ENCODE measurements around the gene EEF1A2.

The EEF1A2 gene

DNA sequence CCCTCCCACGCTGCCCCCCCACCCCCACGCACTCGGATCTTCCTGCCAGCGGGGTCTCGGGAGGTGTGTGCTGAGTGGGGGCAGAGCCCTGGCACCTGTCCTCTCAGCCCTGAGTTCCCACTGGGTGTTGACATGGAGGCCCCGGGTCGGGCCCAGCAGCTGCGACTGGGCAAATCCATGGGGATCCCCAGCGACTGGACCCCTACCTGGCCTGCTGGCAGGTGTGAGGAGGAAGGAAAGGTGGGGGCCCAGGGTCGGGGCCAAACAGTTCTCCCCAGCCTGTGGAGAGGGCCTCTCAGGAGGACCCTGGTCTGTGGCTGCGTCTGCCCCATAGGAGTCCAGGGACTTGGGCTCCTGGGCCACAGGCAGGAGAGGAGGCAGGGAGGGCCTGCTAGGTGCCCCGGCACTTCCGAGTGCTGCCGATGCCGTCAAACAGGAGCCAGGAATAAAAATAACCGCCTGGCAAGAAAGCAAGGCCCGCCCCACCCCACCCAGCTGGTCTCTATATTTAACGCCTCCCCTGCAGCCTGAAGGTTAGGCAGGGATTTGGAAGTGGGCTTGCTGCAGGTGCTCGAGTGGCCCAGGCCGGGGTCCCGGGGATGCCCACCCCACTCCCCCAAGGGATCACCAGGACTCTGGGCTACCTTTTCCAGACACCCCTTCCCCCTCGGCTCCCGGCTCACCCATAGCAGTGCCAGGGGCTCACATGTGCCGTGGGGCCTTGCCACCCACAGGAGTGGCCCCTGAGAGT is 1.4 kb upstream of the EEF1A2 start:
- DNase-seq (ENCODE audit: low read depth in 2 of 2) = no peak

- DNase-seq (ENCODE audit: low read depth in 2 of 2) = no peak
Measured at GRCh38 chr20:63499338-63499969, 571 bp upstream of the EEF1A2 start.

DNA sequence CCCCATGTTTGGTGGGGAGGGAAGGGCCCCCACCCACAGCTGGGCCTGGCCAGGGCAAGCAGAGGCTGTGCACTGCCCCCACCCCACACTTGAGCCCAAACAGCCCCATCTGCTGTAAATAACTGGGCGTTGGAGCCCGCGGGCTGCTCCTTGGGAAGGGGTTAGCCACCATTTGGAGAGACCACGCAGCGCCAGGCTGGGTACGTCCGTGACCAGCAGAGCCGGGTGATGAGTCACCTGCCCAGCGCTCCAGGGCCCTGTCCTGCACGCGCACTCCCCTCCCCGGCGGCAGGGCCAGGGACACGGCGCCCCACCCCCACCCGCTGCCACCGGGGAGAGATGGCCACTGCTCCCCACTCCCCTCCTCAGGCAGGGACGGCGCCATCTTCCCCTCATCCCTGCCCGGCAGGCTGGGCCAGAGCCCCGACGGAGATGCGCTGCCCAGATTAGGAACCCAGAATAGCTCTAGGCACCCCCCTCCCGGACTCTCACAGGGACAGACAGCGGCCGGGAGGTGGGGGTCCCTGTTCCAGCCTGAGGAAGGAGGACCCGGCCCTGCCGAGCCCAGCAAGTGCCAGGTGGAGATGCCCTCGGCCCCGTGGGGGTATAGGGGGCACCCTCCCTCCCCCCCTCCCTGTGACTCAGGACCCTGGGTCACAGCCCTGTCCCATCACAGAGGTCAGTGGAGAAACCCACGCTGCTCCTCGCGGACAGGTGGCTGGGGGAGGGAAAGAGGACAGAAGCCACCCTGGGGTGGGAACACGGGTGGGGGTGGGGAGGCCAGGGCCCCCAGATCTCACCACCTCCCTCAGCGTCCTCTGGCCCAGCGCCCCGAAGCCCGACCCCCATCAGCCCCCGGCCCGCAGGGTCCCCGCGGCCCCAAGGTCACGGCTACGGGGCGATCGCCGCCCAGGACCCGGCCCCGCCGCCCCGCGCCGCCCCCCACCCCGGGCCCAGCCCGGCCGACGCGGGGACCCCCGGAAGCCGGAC is 642 bp downstream of the EEF1A2 start:
- DNase-seq (ENCODE audit: low read depth in 2 of 2) = no peak

DNA sequence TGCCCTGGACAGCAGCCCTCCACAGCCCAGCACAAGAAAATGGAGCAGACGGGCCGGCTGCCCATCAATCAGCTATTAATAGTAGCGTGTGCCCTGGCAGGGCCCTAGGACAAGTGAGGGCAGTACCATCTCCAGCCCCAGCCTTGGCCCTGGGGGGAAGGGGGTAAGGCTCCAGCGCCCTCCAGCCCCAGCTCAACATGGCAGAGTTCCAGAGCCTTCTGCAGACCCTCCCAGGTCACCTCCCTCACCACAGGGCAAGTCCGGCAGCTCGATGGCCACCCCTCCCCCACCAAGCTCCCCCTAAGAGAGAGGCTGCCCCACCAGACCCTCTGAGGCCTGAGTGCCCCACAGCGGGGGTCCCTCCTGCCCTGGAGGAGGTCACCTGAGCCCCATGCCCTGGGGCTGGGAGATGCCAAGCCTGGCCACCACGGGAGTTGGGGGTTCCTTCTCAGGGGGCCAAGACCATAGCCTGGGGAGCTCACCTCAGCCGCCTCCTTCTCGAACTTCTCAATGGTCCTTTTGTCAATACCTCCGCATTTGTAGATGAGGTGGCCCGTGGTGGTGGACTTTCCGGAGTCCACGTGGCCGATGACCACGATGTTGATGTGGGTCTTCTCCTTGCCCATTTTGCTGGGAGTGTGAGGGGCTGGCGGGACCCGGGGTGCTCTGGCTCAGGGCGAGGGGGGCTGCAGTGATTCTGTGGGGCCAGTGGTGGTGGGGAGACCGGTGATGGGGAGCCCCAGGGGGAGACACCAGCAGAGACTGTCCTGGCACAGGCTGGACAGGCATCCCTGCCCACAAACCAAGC is 1.5 kb downstream of the EEF1A2 start:
- DNase-seq (ENCODE audit: low read depth in 2 of 2) = no peak

DNA sequence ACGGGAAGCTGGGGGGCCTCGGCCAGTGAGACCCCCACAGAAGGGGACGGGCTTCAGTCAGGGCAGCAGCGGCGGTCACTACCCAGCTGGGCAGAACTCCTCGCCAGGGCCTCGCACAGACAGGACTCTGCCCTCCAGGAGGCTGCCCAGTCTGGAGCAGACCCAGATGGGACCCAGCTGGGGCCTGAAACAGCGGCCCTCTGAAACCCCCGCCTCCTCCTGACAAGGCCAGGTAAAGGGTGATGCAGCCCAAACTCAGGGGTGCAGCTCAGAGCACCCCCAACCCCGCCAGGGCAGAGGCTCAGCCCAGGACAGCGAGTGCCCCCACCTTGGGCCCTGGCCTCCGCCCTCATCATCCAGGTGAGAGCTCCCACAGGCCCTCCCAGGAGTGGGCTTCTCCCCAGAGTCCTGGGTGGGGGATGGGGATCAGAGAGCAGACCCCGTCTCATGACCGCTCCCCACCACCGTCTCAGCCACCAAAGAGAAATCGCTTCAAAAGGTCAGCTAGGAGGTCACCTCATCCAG is 2.2 kb downstream of the EEF1A2 start:
- DNase-seq (ENCODE audit: low read depth in 2 of 2) = no peak

DNA sequence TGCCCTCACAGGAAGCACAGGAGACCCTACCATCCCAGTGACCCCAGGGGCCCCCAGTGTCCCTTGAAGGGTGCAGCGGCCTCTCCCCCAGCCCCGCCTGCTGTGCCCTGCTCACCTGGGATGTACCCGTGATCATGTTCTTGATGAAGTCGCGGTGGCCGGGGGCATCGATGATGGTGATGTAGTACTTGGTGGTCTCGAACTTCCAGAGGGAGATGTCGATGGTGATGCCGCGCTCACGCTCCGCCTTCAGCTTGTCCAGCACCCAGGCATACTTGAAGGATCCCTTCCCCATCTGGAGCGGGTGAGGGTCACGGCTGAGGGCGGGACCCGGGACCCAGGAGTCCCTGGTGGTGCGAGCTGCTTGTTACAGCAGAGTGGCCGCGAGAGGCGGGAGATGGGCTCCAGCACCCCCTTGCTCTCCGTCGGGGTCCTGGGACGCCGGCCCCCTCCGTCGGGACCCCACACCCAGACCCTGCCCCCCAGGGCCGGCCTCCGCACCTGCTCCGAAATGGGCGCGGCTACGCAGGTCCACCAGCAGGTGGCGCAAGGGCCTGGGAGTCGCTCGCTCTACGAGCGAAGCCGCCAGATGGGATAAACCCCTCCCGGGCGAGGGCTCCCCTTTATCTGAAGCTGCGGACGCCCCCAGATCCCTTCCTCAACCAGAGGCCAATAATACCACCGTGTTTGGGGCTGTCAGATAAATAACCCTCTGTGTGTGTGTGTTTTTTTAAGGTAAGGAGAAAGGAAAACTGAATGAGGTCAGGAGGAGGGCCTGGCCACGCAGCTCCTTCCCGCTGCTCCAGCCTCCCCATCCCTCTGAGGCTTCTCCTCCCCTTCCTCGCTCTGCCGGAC is 2.9 kb downstream of the EEF1A2 start:
- DNase-seq (ENCODE audit: low read depth in 2 of 2) = peak; percentile 44 to 63

DNA sequence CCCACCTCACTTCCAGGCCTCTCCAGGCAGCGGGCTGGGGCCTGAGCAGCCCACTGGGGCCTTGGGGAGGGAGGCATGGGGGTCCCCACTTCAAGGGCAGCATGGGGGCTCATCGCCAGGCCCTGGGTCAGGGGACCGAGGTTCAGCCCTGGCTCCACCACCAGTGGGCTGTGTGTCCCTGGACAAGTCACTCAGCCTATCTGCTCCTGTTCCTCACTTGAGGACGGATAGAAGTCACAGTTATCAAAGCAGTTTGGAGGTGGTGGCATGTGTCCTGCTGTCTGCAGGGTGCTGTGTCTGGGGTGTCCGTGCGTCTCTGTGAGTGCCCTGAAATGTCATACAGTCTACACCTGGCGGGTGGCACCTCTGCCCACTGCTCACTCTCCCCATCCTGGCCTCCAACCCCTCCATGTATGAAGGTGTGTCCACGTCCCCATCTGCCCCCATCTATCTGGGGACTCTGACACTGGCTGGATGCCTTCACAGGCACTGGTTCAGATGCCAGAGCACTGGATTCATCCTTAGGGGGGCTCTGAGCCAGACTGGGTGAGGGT is 3.6 kb downstream of the EEF1A2 start:
- DNase-seq (ENCODE audit: low read depth in 2 of 2) = no peak

DNA sequence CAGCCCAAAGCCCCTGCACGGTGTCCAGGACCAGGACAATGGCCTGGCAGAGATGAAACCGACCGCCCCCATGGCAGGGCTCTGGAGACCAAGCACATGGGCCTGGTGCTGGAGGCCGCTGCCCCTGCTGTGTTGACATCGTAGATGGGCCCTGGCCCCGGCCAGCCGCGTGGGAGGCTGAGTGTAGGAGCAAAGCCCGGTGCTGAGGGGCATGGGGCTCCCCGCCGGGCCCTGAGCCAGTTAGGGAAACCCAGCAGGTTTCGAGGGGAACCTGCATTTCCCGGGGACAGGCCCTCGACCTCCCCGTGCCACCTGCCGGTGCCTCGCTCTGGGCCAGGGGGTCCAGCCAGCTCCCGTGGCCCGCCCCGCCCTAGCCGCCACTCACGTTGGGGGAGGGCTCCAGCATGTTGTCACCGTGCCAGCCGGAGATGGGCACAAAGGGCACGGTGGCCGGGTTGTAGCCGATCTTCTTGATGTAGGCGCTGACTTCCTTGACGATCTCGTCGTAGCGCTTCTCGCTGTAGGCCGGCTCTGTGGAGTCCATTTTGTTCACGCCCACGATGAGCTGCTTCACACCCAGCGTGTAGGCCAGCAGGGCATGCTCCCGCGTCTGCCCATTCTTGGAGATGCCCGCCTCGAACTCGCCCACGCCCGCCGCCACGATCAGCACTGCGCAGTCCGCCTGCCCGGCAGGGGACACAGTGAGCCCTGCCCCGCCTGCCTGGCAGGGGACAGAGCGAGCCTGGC is 4.3 kb downstream of the EEF1A2 start:
- no peak for DNase-seq (ENCODE audit: low read depth in 2 of 2)

GRCh38 chr20:63494084-63494419 is 4.8 kb downstream of the EEF1A2 start:
- no peak for DNase-seq (ENCODE audit: low read depth in 2 of 2)

GRCh38 chr20:63493563-63494020 is 5.3 kb downstream of the EEF1A2 start:
- DNase-seq (ENCODE audit: low read depth in 2 of 2) = no peak

GRCh38 chr20:63492982-63493381 is 5.9 kb downstream of the EEF1A2 start:
- DNase-seq (ENCODE audit: low read depth in 2 of 2) = no peak

GRCh38 chr20:63492518-63492917 is 6.4 kb downstream of the EEF1A2 start:
- DNase-seq (ENCODE audit: low read depth in 2 of 2) = no peak

GRCh38 chr20:63491635-63492230 is 7.2 kb downstream of the EEF1A2 start:
- DNase-seq (ENCODE audit: low read depth in 2 of 2) = no peak

GRCh38 chr20:63491078-63491477 is 7.8 kb downstream of the EEF1A2 start:
- no peak for DNase-seq (ENCODE audit: low read depth in 2 of 2)

- DNase-seq (ENCODE audit: low read depth in 2 of 2) = no peak
Measured at GRCh38 chr20:63490416-63490815, 8.5 kb downstream of the EEF1A2 start.

- DNase-seq (ENCODE audit: low read depth in 2 of 2) = no peak
Measured at GRCh38 chr20:63488315-63489251, 10.3 kb downstream of the EEF1A2 start.

- no peak for DNase-seq (ENCODE audit: low read depth in 2 of 2)
Measured at GRCh38 chr20:63487781-63488241, 11.1 kb downstream of the EEF1A2 start.
